Measurements from ENCODE around the gene KCNG3.

The KCNG3 gene

GRCh38 chr2:42392191-42392590 lies 101.6 kb downstream of the KCNG3 start:
- Histone ChIP-seq H3K9ac (no peak overlapping the region), H3K27ac (no peak overlapping the region), H3K4me2 (no peak overlapping the region), H3K36me3 (no peaks in the 10 kb centered on the region), H4K20me1 (no peaks in the 10 kb centered on the region; a peak in 1 of 22 replicates), H3K4me1 (no peaks in the 10 kb centered on the region), H3K4me3 (no peak overlapping the region), H3K9me3 (replicated peaks in 1 of 11) (peaks cover 7 to 19% (median 10%) of the 10 kb centered on the region in 11 experiments; a peak in 20 of 22 replicates), H3K27me3 (no peaks in the 10 kb centered on the region)
- no peak for TF ChIP-seq Cebpa-rat (IDR thresholded peaks at IDR 0.05)
